LHCN-M2 (cell line): ENCODE data around the gene WASF3. TPM values are rescaled to one million over a fixed set of nuclear protein-coding genes. Genes with fewer than 3 reads are reported as not detected.
A peak's percentile ranks its signal among the peaks of the same experiment; 100 is the strongest.
"Not testable (repeated sequence)": the region's sequence is repeated elsewhere in the genome, so short reads cannot be mapped to it uniquely, and the experiment has no call there.

ENCODE experiments used
- DNase-seq: peaks from one replicate; pipeline ENCODE4 v3.0.0-alpha.2; 2012; ENCODE audit warnings: low read depth
- total RNA-seq: library from RNA; depleted of rRNA; stranded (reverse); fragments of >200 nt; gene quantifications from 2 replicates; pipeline ENCODE4 v1.2.3, GENCODE V29; 2014; rRNA removed

Gene WASF3
- total RNA-seq, 1 experiment from 2014 or later = 8.3 TPM

DNA sequence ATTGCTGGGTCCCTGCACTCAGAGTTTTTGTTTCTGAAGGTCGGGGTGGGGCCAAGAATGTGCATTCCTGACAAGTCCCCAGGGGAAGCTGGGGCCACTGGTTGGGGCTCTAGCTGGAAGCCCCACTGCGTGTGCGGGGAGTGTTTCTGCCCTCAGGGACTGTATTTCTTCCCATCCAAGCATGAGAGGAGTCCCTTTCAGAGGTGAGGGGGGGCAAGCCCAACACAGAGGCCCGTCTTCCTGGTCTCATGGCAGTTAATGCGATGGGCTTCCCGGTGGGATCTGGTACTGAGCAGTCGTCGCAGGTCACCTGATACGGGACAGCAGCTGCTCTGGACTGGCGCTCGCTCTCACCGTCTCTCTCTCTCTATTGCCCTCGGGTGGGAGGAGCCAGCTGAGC is 152.7 kb downstream of the WASF3 start:
- DNase-seq = peak; percentile 9

DNA sequence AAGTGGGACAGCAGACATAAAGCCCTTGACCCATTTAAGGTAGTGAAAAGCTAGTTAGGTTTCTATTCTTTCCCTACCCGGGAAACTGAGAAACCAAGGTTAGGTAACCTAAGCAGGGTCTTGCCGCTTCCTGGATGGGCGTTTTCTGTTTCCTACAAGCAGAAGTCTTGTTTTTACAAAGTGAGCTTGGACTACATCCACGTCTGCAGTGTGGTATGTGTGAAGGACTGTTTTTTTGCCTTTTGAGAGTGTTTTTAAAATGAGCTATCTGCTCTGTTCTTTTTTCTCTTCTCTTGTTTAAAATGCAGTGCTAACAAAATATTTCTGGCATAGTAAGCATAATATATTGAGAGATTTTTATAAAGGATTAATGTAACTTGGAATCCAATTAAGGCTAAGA is 153.7 kb downstream of the WASF3 start:
- DNase-seq = no peak

DNA sequence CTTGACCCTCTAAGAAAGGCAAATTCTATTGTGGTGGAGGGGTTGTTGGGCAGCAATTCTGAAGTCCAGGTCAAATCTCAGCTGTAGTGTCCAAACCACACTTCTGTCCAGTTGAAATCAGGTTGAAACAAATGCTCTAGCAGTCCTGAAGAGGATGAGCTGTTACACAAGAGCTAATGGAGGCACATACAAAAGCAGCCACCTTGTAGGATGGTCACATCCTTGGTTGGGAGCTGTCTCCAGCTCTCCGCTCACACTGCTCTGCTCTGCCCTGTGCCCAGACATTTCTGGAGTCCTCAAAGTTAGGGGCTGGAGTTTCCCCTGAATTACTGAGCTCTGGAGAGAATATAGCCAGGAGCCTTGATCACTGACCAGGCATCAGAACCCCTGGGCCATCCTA is 155.9 kb downstream of the WASF3 start:
- DNase-seq = no peak

DNA sequence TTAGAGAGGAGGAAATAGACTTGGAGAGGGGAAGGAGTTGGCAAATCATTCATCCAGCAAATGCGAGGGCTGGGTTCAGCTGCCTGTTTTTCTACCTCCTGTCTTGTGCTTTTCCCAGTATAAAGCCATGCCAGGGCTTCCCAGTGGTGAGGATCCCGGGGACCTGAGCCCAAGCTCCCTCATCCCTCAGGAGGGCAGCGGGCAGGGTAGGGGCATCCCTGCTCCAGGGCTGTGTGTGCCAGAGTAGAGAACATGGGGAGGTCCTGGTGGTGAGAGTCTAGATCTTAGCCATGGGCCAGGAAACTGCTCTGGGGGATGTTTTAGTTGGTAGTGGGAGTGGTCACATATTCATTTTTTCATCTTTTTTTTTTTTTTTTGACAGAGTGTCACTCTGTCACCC is 159.5 kb downstream of the WASF3 start:
- DNase-seq = no peak

DNA sequence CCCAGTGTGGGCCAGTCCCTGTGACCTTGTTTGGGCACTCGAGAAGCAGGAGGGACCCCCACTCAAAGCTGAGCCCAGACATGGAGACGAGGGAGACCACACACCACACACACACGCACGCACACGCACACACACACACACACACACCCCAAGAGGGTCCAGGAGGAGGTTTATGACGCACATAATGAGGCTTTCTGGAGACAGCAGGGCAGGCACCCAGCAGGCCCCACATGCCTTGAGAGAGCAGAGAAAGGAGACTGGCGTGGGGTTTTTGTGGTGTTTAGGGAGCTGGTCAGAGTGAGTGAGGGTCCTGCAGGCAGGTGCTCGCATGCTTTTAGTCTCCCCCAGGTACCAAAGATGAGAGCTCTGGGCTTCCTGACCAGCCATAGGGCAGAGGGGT is 160.7 kb downstream of the WASF3 start:
- no peak for DNase-seq

DNA sequence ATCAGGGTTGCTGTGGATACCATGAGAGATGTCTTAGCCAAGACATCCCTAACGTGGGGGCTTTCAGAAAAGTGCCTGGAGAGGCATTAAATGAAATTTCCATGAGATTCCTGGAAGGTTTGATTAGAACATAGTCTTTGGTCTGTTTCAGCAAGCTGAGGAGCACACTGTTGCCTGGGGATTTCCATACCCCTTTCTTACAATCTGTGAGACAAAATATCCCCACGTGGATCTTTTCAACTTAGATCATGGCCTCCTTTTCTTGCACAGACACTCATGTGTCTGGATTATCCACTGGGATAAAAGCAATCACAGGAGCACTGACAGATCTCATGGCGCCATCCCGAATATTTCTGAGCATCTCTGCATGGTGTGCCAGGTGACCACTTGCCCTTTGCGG is 161.4 kb downstream of the WASF3 start:
- DNase-seq = no peak

DNA sequence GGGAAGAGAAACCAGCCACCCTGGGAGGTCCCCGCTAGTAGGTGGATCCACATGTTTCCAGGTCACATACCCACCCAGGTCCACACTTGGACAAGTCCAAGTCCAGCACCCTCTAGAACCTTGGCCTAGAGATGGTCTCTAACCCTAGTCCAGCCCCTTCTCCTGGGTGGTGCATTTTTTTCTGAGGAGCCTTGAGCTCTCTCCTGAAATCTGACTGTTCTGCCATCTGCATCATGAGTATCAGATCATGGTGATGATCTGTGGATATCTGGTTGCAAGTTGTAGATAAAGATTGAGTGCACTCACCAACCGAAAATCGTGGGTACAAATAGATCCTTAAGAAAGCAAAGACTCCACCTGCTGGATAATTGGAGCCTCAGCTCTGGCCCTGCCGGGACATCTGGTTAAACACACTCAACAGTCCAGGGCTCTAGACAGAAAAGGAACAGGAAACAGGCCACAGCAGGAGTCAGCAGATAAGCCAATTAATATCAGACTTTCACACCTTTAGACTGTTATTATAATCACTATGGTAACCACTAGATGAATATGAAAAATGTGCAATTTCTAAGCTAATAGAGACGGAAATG is 162.0 kb downstream of the WASF3 start:
- peak; percentile 10 for DNase-seq

DNA sequence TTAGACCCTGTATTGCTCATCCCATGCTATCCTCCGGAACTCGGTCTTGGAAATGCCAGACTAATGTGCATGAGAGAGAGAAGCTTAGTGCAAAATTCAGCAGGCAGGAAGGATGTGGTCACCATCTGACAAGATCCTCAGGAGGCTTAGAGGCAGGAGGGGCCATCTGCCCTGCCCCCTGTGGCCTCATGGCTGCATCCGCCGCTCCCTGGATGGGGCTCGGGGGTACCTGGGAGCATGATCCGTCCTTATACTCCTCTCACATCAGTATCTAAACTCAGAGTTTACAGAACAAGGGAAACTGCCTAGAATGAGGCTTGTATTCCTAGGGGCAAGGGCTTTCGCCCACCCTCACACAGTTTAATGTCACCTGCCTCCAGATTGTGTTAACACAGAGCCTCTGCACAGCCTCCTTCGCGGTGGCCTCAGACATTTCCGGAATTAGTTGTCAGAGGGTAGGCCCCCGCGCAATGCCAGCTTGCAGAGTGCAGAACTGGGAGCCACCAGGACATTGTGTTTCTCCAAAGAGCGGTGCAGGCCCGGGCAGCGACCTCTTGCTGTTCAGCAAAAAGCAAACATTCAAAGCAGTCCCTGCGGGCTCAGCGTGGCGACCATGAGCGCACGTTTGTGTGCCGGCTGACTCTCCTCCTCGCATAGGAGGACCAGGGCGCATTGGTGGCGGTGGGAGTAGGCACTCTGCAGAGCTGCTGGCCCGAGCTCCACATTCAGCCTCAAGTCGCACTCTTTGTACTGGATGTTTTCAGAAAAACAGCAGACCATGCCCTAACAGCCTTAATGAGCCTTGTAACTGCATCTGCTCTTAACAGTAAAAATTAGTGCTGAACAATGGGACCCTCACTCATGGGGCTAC is 164.0 kb downstream of the WASF3 start:
- no peak for DNase-seq

DNA sequence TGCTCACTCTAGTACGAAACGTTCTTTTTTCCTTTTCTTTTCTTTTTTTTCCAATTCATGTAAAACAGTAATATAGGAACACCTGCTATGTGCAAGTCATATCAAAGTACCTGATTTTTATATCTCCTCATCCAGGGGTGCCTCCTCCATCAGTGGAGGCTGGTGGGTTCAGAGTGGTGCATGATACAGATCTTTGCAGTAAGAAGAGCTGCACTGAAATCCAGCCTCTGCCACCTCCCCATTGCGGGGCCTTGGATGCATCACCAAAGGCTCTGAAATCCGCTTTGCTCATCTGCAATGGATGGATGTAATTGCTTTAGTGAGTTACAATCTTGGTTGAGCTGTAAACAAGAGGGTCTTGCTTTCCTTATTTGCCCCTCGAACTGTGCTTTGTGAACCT is 164.8 kb downstream of the WASF3 start:
- no peak for DNase-seq

DNA sequence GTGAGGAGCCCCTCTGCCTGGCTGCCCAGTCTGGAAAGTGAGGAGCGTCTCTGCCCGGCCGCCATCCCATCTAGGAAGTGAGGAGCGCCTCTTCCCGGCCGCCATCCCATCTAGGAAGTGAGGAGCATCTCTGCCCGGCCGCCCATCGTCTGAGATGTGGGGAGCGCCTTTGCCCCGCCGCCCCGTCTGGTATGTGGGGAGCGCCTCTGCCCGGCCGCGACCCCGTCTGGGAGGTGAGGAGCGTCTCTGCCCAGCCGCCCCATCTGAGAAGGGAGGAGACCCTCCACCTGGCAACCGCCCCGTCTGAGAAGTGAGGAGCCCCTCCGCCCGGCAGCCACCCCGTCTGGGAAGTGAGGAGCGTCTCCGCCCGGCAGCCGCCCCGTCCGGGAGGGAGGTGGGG is 166.1 kb downstream of the WASF3 start:
- not testable (repeated sequence) for DNase-seq

DNA sequence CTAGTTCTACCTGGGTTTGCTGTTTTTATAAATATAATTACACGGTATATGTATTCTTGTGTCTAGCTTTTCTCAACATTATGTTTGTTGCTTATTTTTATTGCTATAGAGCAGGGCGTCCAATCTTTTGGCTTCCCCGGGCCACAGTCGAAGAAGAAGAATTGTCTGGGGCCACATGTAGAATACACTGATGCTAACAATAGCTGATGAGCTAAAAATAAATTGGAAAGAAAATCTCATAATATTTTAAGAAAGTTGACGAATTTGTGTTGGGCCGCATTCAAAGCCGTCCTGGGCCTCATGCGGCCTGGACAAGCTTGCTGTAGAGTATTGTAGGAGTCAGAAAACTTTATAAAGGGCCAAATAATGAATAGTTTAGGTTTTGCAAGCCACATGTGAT is 169.2 kb downstream of the WASF3 start:
- DNase-seq = no peak

DNA sequence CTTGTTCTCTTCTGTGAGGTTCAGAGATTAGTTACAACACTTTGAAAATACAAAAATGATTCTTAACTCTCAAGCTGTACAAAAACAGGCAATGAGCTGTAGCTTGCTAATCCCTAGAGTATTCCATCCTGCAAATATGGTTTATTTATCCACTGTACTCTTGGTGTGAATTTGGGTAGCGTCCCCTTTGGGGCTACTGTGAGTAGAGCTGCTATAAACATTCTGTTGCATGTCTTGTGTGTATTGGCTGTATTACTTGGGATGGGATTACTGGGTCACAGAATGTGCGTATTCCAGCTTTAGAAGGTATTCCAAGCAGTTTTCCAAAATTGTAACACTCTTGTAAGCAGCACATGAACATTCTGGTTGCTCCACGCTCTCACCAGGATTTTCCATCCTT is 169.6 kb downstream of the WASF3 start:
- no peak for DNase-seq

DNA sequence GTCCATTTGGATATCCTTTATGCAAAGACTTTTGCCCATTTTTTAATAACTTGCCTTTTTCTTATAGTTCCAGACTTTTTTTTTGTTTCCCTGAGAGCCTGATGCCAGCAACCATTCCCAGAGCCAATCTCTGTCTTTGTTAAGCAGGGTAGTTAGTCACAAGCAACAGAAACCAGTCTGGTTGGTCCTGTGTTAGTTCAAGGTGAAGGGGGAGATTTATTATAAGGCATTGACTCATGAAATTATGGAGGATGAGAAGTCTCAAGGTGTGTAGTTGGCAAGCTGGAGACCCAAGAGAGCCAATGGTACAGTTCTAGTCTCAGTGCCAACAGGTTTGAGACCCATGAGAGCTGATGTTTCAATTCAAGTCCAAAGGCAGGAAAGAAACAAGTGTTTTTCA is 170.2 kb downstream of the WASF3 start:
- no peak for DNase-seq

DNA sequence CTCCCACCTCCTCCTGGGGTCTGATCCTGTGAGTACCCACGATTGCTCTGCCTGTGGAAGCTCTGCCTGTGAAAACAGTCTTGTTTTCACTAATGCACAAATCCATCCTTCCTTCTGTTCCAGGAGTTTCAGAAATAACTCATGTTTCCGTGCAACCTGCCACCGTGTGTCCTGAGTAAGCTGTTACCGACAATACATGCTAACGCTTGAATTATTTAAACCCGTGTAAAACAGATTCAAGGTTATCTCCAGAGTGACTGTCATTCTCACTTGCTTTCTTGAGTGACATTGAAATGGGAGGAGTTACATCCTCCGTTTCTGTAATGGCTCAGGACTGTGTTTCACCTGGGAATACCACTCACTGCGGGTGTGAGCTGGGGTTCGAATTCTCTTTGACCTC is 178.2 kb downstream of the WASF3 start:
- no peak for DNase-seq

Other genes with a start within 250 kb of the WASF3 start
- gene GPR12, start 203.1 kb downstream of the WASF3 start, total RNA-seq = not detected in 2 replicates